ENCODE data around the gene NALCN. TPM values are rescaled to one million over a fixed set of nuclear protein-coding genes. Genes with fewer than 3 reads are reported as not detected.

Gene NALCN
- total and polyA plus RNA-seq, 4 donors: 0.09 to 0.92 (median 0.18) TPM

DNA sequence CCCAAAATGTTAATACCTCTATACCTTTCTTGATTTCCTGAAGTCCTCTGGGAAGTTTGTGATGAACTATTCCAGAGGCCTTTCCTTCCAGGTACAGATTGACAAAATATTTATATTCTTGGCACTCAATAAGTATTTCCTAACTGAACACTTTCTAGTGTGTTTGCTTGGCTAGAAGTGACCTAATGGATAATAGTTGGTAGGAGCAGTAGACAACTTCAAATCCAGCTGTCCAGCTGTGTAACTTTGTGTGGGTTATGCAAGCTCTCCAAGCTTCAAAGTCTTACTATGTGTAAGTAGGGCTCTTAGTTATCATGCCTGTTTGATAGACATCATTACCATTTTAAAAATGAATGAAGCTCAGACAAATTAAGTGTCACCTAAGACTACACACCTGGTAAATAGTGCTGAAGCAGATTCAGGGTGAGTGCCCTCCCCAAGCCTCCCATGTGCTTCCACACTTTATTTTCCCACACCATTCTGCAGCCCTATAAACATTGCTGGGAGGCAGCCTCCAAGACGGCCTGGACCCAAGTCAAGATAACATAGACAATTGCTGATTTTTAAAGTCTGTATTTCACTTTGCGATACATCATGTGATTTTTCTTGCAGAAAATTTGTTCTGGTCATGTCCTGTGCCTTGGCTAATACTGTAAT lies 196.6 kb downstream of the NALCN start (continued):
- TF ChIP-seq, protein P1, sequence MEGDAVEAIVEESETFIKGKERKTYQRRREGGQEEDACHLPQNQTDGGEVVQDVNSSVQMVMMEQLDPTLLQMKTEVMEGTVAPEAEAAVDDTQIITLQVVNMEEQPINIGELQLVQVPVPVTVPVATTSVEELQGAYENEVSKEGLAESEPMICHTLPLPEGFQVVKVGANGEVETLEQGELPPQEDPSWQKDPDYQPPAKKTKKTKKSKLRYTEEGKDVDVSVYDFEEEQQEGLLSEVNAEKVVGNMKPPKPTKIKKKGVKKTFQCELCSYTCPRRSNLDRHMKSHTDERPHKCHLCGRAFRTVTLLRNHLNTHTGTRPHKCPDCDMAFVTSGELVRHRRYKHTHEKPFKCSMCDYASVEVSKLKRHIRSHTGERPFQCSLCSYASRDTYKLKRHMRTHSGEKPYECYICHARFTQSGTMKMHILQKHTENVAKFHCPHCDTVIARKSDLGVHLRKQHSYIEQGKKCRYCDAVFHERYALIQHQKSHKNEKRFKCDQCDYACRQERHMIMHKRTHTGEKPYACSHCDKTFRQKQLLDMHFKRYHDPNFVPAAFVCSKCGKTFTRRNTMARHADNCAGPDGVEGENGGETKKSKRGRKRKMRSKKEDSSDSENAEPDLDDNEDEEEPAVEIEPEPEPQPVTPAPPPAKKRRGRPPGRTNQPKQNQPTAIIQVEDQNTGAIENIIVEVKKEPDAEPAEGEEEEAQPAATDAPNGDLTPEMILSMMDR (IDR thresholded peaks at IDR 0.05; ENCODE audit: low read depth, low read length, missing input control): no peak
- TF ChIP-seq FOXA1 (IDR thresholded peaks at IDR 0.05): no peak

DNA sequence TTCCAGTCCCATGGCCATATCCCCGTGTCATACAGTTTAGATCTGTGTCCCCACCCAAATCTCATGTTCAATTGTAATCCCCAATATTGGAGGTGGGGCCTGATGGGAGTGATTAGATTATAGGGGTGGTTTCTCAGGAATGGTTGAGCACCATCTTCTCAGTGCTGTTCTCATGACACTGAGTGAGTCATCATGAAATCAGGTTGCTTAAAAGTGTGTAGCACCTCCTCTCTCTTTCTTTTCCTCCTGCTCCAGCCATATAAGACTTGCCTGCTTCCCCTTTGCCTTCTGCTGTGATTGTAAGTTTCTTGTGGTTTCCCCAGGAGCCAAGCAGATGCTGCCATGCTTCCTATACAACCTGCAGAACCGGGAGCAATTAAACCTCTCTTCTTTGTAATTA lies 197.8 kb downstream of the NALCN start:
- no peak for DNase-seq (ENCODE audit: low spot score)
- TF ChIP-seq TAF1 (conservative IDR thresholded peaks at IDR 0.05) (no peak), JUND (IDR thresholded peaks at IDR 0.05) (no peak), YY1 (IDR thresholded peaks at IDR 0.05) (no peak), RXRA (IDR thresholded peaks at IDR 0.05) (no peak), RAD21 (IDR thresholded peaks at IDR 0.05) (no peak), HNF4A (conservative IDR thresholded peaks at IDR 0.05) (no peak), GABPA (IDR thresholded peaks at IDR 0.05 in 1 of 2, conservative IDR thresholded peaks at IDR 0.05 in 1 of 2) (no peak)
- TF ChIP-seq, protein P2, sequence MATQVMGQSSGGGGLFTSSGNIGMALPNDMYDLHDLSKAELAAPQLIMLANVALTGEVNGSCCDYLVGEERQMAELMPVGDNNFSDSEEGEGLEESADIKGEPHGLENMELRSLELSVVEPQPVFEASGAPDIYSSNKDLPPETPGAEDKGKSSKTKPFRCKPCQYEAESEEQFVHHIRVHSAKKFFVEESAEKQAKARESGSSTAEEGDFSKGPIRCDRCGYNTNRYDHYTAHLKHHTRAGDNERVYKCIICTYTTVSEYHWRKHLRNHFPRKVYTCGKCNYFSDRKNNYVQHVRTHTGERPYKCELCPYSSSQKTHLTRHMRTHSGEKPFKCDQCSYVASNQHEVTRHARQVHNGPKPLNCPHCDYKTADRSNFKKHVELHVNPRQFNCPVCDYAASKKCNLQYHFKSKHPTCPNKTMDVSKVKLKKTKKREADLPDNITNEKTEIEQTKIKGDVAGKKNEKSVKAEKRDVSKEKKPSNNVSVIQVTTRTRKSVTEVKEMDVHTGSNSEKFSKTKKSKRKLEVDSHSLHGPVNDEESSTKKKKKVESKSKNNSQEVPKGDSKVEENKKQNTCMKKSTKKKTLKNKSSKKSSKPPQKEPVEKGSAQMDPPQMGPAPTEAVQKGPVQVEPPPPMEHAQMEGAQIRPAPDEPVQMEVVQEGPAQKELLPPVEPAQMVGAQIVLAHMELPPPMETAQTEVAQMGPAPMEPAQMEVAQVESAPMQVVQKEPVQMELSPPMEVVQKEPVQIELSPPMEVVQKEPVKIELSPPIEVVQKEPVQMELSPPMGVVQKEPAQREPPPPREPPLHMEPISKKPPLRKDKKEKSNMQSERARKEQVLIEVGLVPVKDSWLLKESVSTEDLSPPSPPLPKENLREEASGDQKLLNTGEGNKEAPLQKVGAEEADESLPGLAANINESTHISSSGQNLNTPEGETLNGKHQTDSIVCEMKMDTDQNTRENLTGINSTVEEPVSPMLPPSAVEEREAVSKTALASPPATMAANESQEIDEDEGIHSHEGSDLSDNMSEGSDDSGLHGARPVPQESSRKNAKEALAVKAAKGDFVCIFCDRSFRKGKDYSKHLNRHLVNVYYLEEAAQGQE (IDR thresholded peaks at IDR 0.05): no peak
- H3K27me3 ChIP-seq (ENCODE audit: control insufficient read depth in 4 of 4, insufficient read depth in 4 of 4, low read length in 3 of 4): peaks cover 0 to 2% (median 0%) of the 10 kb centered on the region in 4 donors
- no peak overlapping the region for H3K27ac ChIP-seq (ENCODE audit: low read depth in 1 of 2, low read length in 2 of 2)
- H3K9me3 ChIP-seq (ENCODE audit: control insufficient read depth in 4 of 4, low read length in 3 of 4): peaks cover 0 to 3% (median 0%) of the 10 kb centered on the region in 4 donors
- H3K9ac ChIP-seq (ENCODE audit: low read depth in 1 of 2, low read length in 2 of 2): no peak overlapping the region
- no peaks in the 10 kb centered on the region for H3K4me1 ChIP-seq (ENCODE audit: control insufficient read depth in 4 of 4, insufficient read depth in 4 of 4, low read length in 3 of 4)
- WGBS: 57% methylated on average over 2 of the region's 2 CpGs
- no peak overlapping the region for H3K4me3 ChIP-seq (ENCODE audit: low read depth in 1 of 3, low read length in 3 of 3)
- no peaks in the 10 kb centered on the region for H3K36me3 ChIP-seq (ENCODE audit: control insufficient read depth in 4 of 4, insufficient read depth in 3 of 4, low read depth in 1 of 4, low read length in 3 of 4)

DNA sequence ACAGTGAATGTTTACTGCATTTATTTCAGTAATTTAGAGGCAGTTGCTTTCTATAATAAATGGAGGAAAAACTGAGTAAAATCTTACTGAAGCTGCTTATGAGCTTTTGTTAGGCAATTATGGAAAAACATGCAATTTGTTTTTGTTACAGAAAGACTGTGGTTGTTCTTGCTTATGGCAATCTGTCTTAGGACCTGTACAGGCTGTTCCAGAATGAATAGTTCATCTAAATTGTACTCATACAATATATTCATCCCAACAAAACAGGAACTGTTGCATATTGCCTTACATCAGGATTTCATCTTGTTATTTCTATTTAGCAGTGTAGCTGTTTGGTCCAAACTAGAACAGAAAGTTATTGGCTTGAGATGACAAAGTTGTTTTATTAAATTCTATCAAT lies 199.2 kb downstream of the NALCN start:
- H3K27me3 ChIP-seq (ENCODE audit: control insufficient read depth in 4 of 4, insufficient read depth in 4 of 4, low read length in 3 of 4): peaks cover 0 to 2% (median 0%) of the 10 kb centered on the region in 4 donors
- H3K36me3 ChIP-seq (ENCODE audit: control insufficient read depth in 4 of 4, insufficient read depth in 3 of 4, low read depth in 1 of 4, low read length in 3 of 4): no peaks in the 10 kb centered on the region
- no peak overlapping the region for H3K27ac ChIP-seq (ENCODE audit: low read depth in 1 of 2, low read length in 2 of 2)
- no peaks in the 10 kb centered on the region for H3K4me1 ChIP-seq (ENCODE audit: control insufficient read depth in 4 of 4, insufficient read depth in 4 of 4, low read length in 3 of 4)
- no peak overlapping the region for H3K4me3 ChIP-seq (ENCODE audit: low read depth in 1 of 3, low read length in 3 of 3)
- DNase-seq (ENCODE audit: low spot score): no peak
- no peak for TF ChIP-seq HNF4G (IDR thresholded peaks at IDR 0.05)
- no peak for TF ChIP-seq EGR1 (IDR thresholded peaks at IDR 0.05; ENCODE audit: low read depth in 2 of 2)
- TF ChIP-seq, protein P2 (IDR thresholded peaks at IDR 0.05): no peak
- no peak for TF ChIP-seq GABPA (IDR thresholded peaks at IDR 0.05 in 1 of 2, conservative IDR thresholded peaks at IDR 0.05 in 1 of 2)
- no peak for TF ChIP-seq JUND (IDR thresholded peaks at IDR 0.05)
- TF ChIP-seq SP1 (IDR thresholded peaks at IDR 0.05): no peak
- TF ChIP-seq, protein P3, sequence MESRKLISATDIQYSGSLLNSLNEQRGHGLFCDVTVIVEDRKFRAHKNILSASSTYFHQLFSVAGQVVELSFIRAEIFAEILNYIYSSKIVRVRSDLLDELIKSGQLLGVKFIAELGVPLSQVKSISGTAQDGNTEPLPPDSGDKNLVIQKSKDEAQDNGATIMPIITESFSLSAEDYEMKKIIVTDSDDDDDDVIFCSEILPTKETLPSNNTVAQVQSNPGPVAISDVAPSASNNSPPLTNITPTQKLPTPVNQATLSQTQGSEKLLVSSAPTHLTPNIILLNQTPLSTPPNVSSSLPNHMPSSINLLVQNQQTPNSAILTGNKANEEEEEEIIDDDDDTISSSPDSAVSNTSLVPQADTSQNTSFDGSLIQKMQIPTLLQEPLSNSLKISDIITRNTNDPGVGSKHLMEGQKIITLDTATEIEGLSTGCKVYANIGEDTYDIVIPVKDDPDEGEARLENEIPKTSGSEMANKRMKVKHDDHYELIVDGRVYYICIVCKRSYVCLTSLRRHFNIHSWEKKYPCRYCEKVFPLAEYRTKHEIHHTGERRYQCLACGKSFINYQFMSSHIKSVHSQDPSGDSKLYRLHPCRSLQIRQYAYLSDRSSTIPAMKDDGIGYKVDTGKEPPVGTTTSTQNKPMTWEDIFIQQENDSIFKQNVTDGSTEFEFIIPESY (IDR thresholded peaks at IDR 0.05): no peak
- TF ChIP-seq, protein P1 (IDR thresholded peaks at IDR 0.05; ENCODE audit: low read depth, low read length, missing input control): no peak
- TF ChIP-seq RXRA (IDR thresholded peaks at IDR 0.05): no peak
- no peaks in the 10 kb centered on the region for H3K9me3 ChIP-seq (ENCODE audit: control insufficient read depth in 4 of 4, low read length in 3 of 4)
- no peak overlapping the region for H3K9ac ChIP-seq (ENCODE audit: low read depth in 1 of 2, low read length in 2 of 2)

Data from liver (tissue), 9 donors.